BLaER1 (cell line): Measurements from ENCODE around the gene UBE2S.
"Not testable (repeated sequence)": the region's sequence is repeated elsewhere in the genome, so short reads cannot be mapped to it uniquely, and the experiment has no call there.

Source experiments
- H3K27ac ChIP-seq: shearing (Covaris generic); formaldehyde crosslinking; 2 replicates; pipeline ENCODE4 v1.8.1; 2022
- H3K27me3 ChIP-seq: shearing (Covaris generic); formaldehyde crosslinking; 2 replicates; pipeline ENCODE4 v1.8.1; 2022
- H3K36me3 ChIP-seq: shearing (Covaris generic); formaldehyde crosslinking; 2 replicates; pipeline ENCODE4 v1.8.1; 2022
- H3K4me1 ChIP-seq: shearing (Covaris generic); formaldehyde crosslinking; 2 replicates; pipeline ENCODE4 v1.8.1; 2022
- H3K4me2 ChIP-seq: shearing (Covaris generic); formaldehyde crosslinking; 2 replicates; pipeline ENCODE4 v1.8.1; 2022
- H3K4me3 ChIP-seq: shearing (Covaris generic); formaldehyde crosslinking; 2 replicates; pipeline ENCODE4 v1.8.1; 2022
- H3K9ac ChIP-seq: shearing (Covaris generic); formaldehyde crosslinking; 2 replicates; pipeline ENCODE4 v1.8.1; 2022
- H3K9me3 ChIP-seq: shearing (Covaris generic); formaldehyde crosslinking; 2 replicates; pipeline ENCODE4 v1.8.1; 2022
- H4K20me1 ChIP-seq: shearing (Covaris generic); formaldehyde crosslinking; 2 replicates; pipeline ENCODE4 v1.8.1; 2022
- Cebpa-rat ChIP-seq: shearing (Covaris generic); IDR thresholded peaks from 2 replicates; pipeline ENCODE4 v1.8.1; 2022

UBE2S gene

DNA sequence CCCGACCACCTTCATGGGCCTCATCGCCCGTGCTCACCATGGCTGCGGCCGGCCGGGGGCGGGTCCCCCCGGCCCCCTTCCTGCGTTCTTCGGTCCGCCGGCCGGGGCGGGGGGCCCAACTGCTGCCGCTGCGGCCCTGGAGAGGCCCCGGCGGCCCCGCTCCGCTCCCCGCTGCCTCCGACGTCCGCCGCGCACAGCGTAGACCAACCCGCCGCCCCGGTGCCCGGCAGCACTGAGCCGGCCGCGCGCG is at the start of gene UBE2S:
Gene UBE2S (minus strand): TSS at position 239 of the 250 bp plus-strand sequence. CDS start 199 bp downstream, at position 40.
- H3K9me3 ChIP-seq: peaks cover 25% of the 10 kb centered on the region
- peak within 1 kb of the TSS; percentile 99 for H3K4me3 ChIP-seq
- peaks cover 50% of the 10 kb centered on the region for H3K4me1 ChIP-seq
- peaks cover 43% of the 10 kb centered on the region for H3K36me3 ChIP-seq
- not testable (repeated sequence) for H3K27me3 ChIP-seq
- H3K9ac ChIP-seq: peak within 1 kb of the TSS; percentile 99
- H4K20me1 ChIP-seq: peaks cover 50% of the 10 kb centered on the region
- peak within 1 kb of the TSS; percentile 97 for H3K4me2 ChIP-seq
- peak within 1 kb of the TSS; percentile 98 for H3K27ac ChIP-seq

- no peak for TF ChIP-seq Cebpa-rat
- Histone ChIP-seq H3K4me1 (peaks cover 47% of the 10 kb centered on the region), H3K27me3 (peaks cover 29% of the 10 kb centered on the region), H3K4me3 (no peak overlapping the region), H3K9me3 (no peaks in the 10 kb centered on the region; the same call in 1 of the 2 replicates), H3K9ac (no peak overlapping the region), H4K20me1 (peaks cover 84% of the 10 kb centered on the region), H3K4me2 (no peak overlapping the region), H3K36me3 (peaks cover 28% of the 10 kb centered on the region), H3K27ac (no peak overlapping the region)
These were observed 48.8 kb upstream of the UBE2S start for GRCh38 chr19:55456347-55456746.

DNA sequence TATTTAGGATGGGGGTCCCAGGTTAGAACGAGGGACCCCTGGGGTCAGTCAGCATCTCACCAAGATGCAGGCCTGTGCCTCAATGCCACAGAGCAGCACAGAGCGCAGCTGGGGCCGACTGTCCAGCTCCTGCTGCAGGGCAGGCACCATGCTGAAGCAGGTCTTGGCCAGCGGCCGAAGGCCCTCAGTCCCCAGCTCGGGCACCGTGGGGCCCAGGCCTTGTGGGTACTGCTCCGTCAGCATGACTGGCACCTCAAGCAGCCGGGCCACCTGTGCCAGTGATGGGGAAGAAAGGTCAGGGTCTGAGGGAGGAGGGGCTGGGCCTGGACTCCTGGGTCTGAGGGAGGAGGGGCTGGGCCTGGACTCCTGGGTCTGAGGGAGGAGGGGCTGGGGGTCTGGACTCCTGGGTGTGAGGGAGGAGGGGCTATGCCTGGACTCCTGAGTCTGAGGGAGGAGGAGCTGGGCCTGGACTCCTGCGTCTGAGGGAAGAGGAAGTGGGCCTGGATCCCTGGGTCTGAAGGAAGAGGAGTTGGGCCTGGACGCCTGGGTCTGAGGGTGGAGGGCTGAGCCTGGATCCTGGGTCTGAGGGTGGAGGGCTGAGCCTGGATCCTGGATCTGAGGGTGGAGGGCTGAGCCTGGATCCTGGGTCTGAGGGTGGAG is 48.1 kb upstream of the UBE2S start:
- H3K4me3 ChIP-seq: no peak overlapping the region
- no peak overlapping the region for H3K4me2 ChIP-seq
- no peak for TF ChIP-seq Cebpa-rat
- H3K4me1 ChIP-seq: peaks cover 41% of the 10 kb centered on the region
- peaks cover 82% of the 10 kb centered on the region for H4K20me1 ChIP-seq
- H3K9me3 ChIP-seq: no peaks in the 10 kb centered on the region; the same call in 1 of the 2 replicates
- no peak overlapping the region for H3K9ac ChIP-seq
- peaks cover 35% of the 10 kb centered on the region for H3K27me3 ChIP-seq
- H3K36me3 ChIP-seq: peaks cover 28% of the 10 kb centered on the region
- no peak overlapping the region for H3K27ac ChIP-seq

- H3K27ac ChIP-seq: no peak overlapping the region
- no peak overlapping the region for H3K9ac ChIP-seq
- peaks cover 33% of the 10 kb centered on the region for H3K4me1 ChIP-seq
- no peak overlapping the region for H3K4me3 ChIP-seq
- H4K20me1 ChIP-seq: peaks cover 73% of the 10 kb centered on the region
- peaks cover 28% of the 10 kb centered on the region for H3K36me3 ChIP-seq
- TF ChIP-seq Cebpa-rat: no peak
- no peaks in the 10 kb centered on the region; the same call in 1 of the 2 replicates for H3K9me3 ChIP-seq
- peaks cover 44% of the 10 kb centered on the region for H3K27me3 ChIP-seq
- H3K4me2 ChIP-seq: no peak overlapping the region
These were observed 47.2 kb upstream of the UBE2S start for GRCh38 chr19:55454787-55455243.

GRCh38 chr19:55453511-55454260 is 46.1 kb upstream of the UBE2S start:
- Histone ChIP-seq H3K9ac (no peak overlapping the region), H3K4me2 (no peak overlapping the region), H3K36me3 (peaks cover 28% of the 10 kb centered on the region), H3K4me1 (peaks cover 23% of the 10 kb centered on the region), H4K20me1 (peaks cover 62% of the 10 kb centered on the region), H3K4me3 (no peak overlapping the region), H3K27me3 (peaks cover 53% of the 10 kb centered on the region), H3K9me3 (no peaks in the 10 kb centered on the region; the same call in 1 of the 2 replicates), H3K27ac (no peak overlapping the region)
- TF ChIP-seq Cebpa-rat: no peak

DNA sequence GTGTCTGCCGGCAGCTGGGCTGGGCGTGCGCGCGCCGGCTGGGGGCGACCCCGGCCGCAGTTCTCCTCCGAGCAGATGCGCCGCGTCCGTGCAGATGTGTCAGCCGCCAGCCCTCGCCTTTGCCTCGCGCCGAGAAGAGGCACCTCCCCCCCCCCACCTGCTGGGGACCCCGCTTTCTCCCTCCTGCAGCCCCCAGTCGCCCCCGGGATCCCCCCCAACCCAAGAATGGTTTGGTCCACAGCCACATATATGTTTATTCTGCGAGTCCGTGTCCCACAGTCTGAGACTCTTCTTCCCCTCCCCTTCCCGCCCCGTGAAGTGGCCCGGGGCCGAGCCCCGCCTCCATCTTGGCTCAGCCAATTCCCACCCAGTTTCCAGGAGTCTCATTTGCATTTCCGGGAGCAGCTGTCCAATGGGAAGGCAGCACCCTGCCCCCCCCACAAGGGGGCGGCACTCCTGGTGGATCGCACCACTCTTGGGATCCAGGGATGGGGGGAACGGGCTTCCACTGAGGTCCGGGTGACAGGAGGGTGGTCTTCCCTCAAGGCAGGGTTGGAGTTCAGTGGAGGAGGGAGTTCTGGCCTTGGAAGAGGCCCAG is 45.3 kb upstream of the UBE2S start:
- Histone ChIP-seq H3K27me3 (peaks cover 53% of the 10 kb centered on the region), H3K27ac (no peak overlapping the region), H3K4me2 (peak overlapping the region; percentile 89), H3K36me3 (peaks cover 28% of the 10 kb centered on the region), H3K4me1 (peaks cover 15% of the 10 kb centered on the region), H4K20me1 (peaks cover 54% of the 10 kb centered on the region), H3K9me3 (no peaks in the 10 kb centered on the region; the same call in 1 of the 2 replicates), H3K9ac (no peak overlapping the region), H3K4me3 (peak overlapping the region; percentile 62)
- TF ChIP-seq Cebpa-rat: no peak

DNA sequence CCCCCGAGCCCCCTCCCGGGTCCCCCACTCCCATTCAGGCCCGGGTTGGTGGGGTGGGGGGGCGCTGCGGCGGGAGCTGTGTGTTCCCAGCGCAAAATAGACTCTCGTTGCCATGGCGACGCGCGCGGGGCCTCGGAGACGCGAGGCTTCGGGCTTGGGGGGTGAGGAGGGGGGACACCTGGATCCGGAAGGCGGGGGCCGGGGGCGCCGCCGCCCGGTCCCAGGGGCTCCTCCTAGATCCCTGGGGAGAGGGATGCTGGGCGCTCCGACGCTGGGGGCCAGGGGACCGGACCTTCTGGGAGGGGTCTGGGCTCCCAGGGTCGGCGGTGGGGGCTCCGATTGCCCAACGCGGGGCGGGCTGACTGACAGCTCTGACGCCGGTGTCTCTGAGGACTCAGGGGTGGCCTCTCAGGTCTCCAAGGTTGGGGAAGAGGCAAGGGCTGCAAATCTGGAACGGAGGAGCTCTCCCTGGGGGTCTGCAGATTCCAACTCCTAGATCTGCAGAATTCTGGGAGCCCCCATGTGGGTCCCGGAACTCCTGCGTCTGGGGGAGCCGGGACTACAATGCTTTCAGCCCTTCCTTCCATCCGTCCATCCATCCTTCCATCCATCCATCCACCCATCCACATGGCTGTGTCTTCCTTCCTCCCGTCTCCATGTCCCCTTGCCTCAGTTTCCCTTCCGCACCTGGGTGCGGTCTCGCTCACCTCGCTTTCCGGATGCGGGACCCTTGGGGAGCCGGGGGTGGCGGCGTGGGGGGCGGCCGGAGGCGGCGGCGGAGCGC is 44.6 kb upstream of the UBE2S start:
- TF ChIP-seq Cebpa-rat: 0 out of 2 replicates have a peak, but pooled peaks have one; percentile 47
- no peak overlapping the region for H3K27ac ChIP-seq
- H3K4me1 ChIP-seq: peaks cover 9% of the 10 kb centered on the region
- H3K27me3 ChIP-seq: peaks cover 60% of the 10 kb centered on the region
- peaks cover 47% of the 10 kb centered on the region for H4K20me1 ChIP-seq
- peaks cover 28% of the 10 kb centered on the region for H3K36me3 ChIP-seq
- H3K9me3 ChIP-seq: no peaks in the 10 kb centered on the region; the same call in 1 of the 2 replicates
- H3K4me3 ChIP-seq: peak overlapping the region; percentile 62
- H3K9ac ChIP-seq: no peak overlapping the region
- H3K4me2 ChIP-seq: peak overlapping the region; percentile 89

- peak overlapping the region; percentile 62 for H3K4me3 ChIP-seq
- H3K9ac ChIP-seq: no peak overlapping the region
- no peaks in the 10 kb centered on the region; the same call in 1 of the 2 replicates for H3K9me3 ChIP-seq
- H3K27me3 ChIP-seq: peaks cover 68% of the 10 kb centered on the region
- H4K20me1 ChIP-seq: peaks cover 39% of the 10 kb centered on the region
- peak overlapping the region; percentile 89 for H3K4me2 ChIP-seq
- peaks cover 9% of the 10 kb centered on the region for H3K4me1 ChIP-seq
- H3K27ac ChIP-seq: no peak overlapping the region
- H3K36me3 ChIP-seq: peaks cover 23% of the 10 kb centered on the region
- TF ChIP-seq Cebpa-rat: no peak
These were observed 43.8 kb upstream of the UBE2S start for GRCh38 chr19:55451163-55451964.

- H3K4me2 ChIP-seq: no peak overlapping the region
- H4K20me1 ChIP-seq: peaks cover 24% of the 10 kb centered on the region
- no peak overlapping the region for H3K27ac ChIP-seq
- no peak for TF ChIP-seq Cebpa-rat
- peaks cover 6% of the 10 kb centered on the region for H3K36me3 ChIP-seq
- no peaks in the 10 kb centered on the region; the same call in 1 of the 2 replicates for H3K9me3 ChIP-seq
- H3K27me3 ChIP-seq: peaks cover 86% of the 10 kb centered on the region
- no peak overlapping the region for H3K4me3 ChIP-seq
- H3K9ac ChIP-seq: no peak overlapping the region
- H3K4me1 ChIP-seq: peaks cover 9% of the 10 kb centered on the region
These were observed 41.9 kb upstream of the UBE2S start for GRCh38 chr19:55449469-55449868.

GRCh38 chr19:55448175-55448490 is 40.5 kb upstream of the UBE2S start:
- H3K27ac ChIP-seq, H3K36me3 ChIP-seq, H3K9me3 ChIP-seq, H3K9ac ChIP-seq, H3K4me1 ChIP-seq, H3K4me3 ChIP-seq, H3K4me2 ChIP-seq: not testable (repeated sequence)
- Histone ChIP-seq H4K20me1 (peaks cover 10% of the 10 kb centered on the region), H3K27me3 (peaks cover 89% of the 10 kb centered on the region)
